Measurements from ENCODE around the gene IL6ST.

DNA sequence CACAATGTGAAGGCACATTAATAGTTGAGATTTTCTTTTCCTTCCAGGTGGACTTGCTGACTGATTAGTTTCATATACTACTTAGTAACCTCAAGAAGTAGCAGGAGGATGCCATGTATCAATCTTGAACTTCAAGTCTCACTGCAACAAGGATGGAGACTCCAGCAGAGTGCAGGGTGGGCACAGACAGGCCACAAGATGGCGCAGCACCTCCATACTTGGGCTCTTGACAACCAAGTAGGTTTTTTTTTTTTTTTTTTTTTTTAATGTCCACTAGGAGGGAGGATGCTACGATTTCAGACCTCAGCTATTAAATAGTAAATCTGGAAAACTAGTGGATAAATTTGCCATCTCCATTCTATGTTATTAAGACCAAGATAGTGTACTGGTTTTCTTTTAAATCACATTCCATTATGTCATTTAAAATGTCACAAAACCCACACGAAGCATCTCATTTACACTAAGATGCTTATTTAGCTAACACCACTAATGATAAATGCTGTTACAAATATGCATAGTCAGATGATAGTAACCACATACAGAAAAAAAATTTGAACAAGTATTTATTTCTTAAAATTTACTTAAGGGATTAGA, 58.6 kb downstream of the IL6ST start:
- no peak for TF ChIP-seq GABPA (IDR thresholded peaks at IDR 0.05 in 1 of 2, conservative IDR thresholded peaks at IDR 0.05 in 1 of 2)
- TF ChIP-seq, protein P1, sequence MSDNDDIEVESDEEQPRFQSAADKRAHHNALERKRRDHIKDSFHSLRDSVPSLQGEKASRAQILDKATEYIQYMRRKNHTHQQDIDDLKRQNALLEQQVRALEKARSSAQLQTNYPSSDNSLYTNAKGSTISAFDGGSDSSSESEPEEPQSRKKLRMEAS (IDR thresholded peaks at IDR 0.05): no peak

Data from liver (tissue), 2 donors.